Parathyroid adenoma (tissue), 2 donors: ENCODE results near the gene MBTD1.
"Not testable (repeated sequence)": the region's sequence is repeated elsewhere in the genome, so short reads cannot be mapped to it uniquely, and the experiment has no call there.

Experiments
- H2AFZ ChIP-seq: fragments of 300-600 bp; sonication (generic); one replicate; pipeline ENCODE4 v1.7.0; 2017; ENCODE audit warnings: antibody characterized with exemption, mild to moderate bottlenecking
- H3K27ac ChIP-seq: fragments of 300-600 bp; sonication (generic); one replicate; pipeline ENCODE4 v1.7.0; 2017
- H3K27me3 ChIP-seq: fragments of 300-600 bp; sonication (generic); one replicate; pipeline ENCODE4 v1.7.0; 2017; ENCODE audit warnings: low read length; ENCODE audit not compliant: control insufficient read depth, insufficient read depth
- H3K36me3 ChIP-seq: fragments of 300-600 bp; sonication (generic); one replicate; pipeline ENCODE4 v1.7.0; 2017; ENCODE audit warnings: low read length; ENCODE audit not compliant: control insufficient read depth, insufficient read depth
- H3K4me1 ChIP-seq: fragments of 300-600 bp; sonication (generic); one replicate; pipeline ENCODE4 v1.7.0; 2017; ENCODE audit warnings: control low read depth
- H3K4me2 ChIP-seq: fragments of 300-600 bp; sonication (generic); one replicate; pipeline ENCODE4 v1.7.0; 2017; ENCODE audit warnings: low read length
- H3K4me3 ChIP-seq: fragments of 300-600 bp; sonication (generic); one replicate; pipeline ENCODE4 v1.7.0; 2017; ENCODE audit warnings: low read depth, low read length
- H3K79me2 ChIP-seq: fragments of 300-600 bp; sonication (generic); one replicate; pipeline ENCODE4 v1.7.0; 2017; ENCODE audit warnings: control low read depth
- H3K9ac ChIP-seq: fragments of 300-600 bp; sonication (generic); one replicate; pipeline ENCODE4 v1.7.0; 2017; ENCODE audit warnings: mild to moderate bottlenecking
- H3K9me3 ChIP-seq: fragments of 300-600 bp; sonication (generic); one replicate; pipeline ENCODE4 v1.7.0; 2017; ENCODE audit warnings: low read length; ENCODE audit not compliant: control insufficient read depth
- TF ChIP-seq, protein P1 (sequence below): fragments of 300-600 bp; sonication (generic); IDR thresholded peaks from one replicate; pipeline ENCODE4 v1.7.0; 2017; ENCODE audit warnings: antibody characterized with exemption, mild to moderate bottlenecking
- donor health status: primary hyperparathyroidism.

The MBTD1 gene

GRCh38 chr17:51259564-51260236, at the start of gene MBTD1:
Gene MBTD1 (minus strand): TSS chr17:51260049. CDS start chr17:51225161, 34,888 bp downstream.
- H3K4me1 ChIP-seq = peaks cover 12% of the 10 kb centered on the region
- H2AFZ ChIP-seq = peak within 1 kb of the TSS; percentile 91
- peak within 1 kb of the TSS; percentile 77 for H3K4me3 ChIP-seq
- peaks cover 19% of the 10 kb centered on the region for H3K79me2 ChIP-seq
- H3K36me3 ChIP-seq = no peaks in the 10 kb centered on the region
- no peaks in the 10 kb centered on the region for H3K27me3 ChIP-seq
- H3K27ac ChIP-seq = peak within 1 kb of the TSS; percentile 95
- H3K9me3 ChIP-seq = no peaks in the 10 kb centered on the region
- peak within 1 kb of the TSS; percentile 88 for H3K9ac ChIP-seq
- peak within 1 kb of the TSS; percentile 97 for H3K4me2 ChIP-seq
- TF ChIP-seq, protein P1, sequence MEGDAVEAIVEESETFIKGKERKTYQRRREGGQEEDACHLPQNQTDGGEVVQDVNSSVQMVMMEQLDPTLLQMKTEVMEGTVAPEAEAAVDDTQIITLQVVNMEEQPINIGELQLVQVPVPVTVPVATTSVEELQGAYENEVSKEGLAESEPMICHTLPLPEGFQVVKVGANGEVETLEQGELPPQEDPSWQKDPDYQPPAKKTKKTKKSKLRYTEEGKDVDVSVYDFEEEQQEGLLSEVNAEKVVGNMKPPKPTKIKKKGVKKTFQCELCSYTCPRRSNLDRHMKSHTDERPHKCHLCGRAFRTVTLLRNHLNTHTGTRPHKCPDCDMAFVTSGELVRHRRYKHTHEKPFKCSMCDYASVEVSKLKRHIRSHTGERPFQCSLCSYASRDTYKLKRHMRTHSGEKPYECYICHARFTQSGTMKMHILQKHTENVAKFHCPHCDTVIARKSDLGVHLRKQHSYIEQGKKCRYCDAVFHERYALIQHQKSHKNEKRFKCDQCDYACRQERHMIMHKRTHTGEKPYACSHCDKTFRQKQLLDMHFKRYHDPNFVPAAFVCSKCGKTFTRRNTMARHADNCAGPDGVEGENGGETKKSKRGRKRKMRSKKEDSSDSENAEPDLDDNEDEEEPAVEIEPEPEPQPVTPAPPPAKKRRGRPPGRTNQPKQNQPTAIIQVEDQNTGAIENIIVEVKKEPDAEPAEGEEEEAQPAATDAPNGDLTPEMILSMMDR = no peak

- Histone ChIP-seq H3K9me3 (no peaks in the 10 kb centered on the region), H2AFZ (no peak overlapping the region)
- TF ChIP-seq, protein P1 = no peak
Observed at GRCh38 chr17:51305182-51305581, 45.3 kb upstream of the MBTD1 start.

DNA sequence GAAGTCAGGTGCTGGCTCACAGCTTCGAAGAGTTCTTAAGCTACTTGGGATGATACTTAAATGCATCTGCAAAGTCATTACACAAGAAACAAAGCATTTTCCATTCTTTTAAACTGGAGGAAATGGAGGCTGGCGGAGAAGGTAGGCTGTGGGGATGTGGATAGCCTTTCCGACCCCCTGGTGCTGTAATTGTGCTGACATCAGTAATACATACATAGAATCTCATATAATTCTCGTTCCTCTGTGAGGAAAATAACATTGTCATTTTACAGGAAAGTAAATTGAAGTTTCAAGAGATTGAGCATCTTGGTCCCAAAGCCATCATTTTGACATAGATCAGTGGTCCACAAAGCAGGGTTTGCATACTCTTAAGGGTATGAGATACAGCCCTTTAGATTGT, 40.0 kb upstream of the MBTD1 start:
- Histone ChIP-seq H3K27ac (no peak overlapping the region), H3K9ac (no peak overlapping the region), H3K36me3 (no peaks in the 10 kb centered on the region), H2AFZ (no peak overlapping the region), H3K9me3 (no peaks in the 10 kb centered on the region), H3K27me3 (no peaks in the 10 kb centered on the region), H3K79me2 (no peaks in the 10 kb centered on the region), H3K4me1 (no peaks in the 10 kb centered on the region), H3K4me3 (no peak overlapping the region), H3K4me2 (no peak overlapping the region)
- TF ChIP-seq, protein P1 = no peak

More at GRCh38 chr17:51305182-51305581, 45.3 kb upstream of the MBTD1 start:
- H3K27ac ChIP-seq = no peak overlapping the region
- H3K4me3 ChIP-seq = no peak overlapping the region
- H3K4me1 ChIP-seq = no peaks in the 10 kb centered on the region
- no peaks in the 10 kb centered on the region for H3K79me2 ChIP-seq
- H3K9ac ChIP-seq = no peak overlapping the region
- H3K36me3 ChIP-seq = no peaks in the 10 kb centered on the region
- no peak overlapping the region for H3K4me2 ChIP-seq
- no peaks in the 10 kb centered on the region for H3K27me3 ChIP-seq

DNA sequence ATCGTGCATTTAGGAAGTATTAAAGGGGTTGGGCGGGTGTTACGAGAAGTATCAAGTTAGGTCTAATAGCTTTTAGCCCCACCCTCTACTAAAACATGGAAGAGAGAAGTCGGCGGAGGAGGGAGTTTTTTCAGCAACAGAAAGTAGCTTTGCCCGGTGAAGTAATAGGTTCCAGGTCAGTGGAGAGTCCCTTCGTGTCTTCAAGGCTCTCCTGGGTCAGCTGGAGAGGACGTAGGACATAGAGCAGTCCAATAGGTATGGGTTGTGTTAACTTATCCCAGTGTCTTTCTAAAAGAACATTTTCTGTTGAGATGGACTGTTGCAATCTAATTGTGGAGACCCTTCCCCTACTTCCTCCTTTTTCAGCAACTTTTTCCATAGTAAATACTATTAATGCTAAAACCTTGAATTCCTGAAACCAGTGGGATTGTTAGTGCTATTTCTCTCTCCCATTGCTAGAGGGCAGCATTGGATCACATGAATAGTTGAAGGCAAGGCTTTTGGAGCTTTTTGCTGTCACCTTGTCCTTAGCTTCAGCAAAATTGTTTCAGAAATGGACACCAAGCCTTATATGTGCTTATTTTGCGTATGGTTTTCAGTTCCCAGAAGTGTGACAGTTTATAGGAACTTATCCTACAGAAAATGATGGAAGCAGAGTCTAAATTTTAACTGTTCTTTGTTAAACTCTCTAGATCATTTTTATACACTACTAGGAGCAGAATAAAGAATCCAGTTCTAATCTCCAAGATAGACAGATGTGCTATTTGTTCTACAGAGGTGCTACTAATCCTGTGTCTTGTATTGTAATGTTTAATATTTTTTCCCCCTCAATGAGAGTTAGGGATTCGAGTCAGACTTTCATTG, 38.9 kb upstream of the MBTD1 start:
- Histone ChIP-seq H3K36me3 (no peaks in the 10 kb centered on the region), H3K79me2 (no peaks in the 10 kb centered on the region), H3K4me2 (no peak overlapping the region), H3K4me1 (no peaks in the 10 kb centered on the region), H2AFZ (no peak overlapping the region), H3K9me3 (no peaks in the 10 kb centered on the region), H3K9ac (no peak overlapping the region), H3K4me3 (no peak overlapping the region), H3K27me3 (no peaks in the 10 kb centered on the region), H3K27ac (no peak overlapping the region)
- TF ChIP-seq, protein P1 = peak; percentile 65

DNA sequence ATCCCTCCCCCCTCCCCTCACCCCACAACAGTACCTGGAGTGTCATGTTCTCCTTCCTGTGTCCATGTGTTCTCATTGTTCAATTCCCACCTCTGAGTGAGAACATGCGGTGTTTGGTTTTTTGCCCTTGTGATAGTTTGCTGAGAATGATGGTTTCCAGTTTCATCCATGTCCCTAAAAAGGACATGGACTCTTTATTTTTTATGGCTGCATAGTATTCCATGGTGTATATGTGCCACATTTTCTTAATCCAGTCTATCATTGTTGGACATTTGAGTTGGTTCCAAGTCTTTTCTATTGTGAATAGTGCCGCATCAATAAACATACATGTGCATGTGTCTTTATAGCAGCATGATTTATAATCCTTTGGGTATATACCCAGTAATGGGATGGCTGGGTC, 34.5 kb upstream of the MBTD1 start:
- H3K36me3 ChIP-seq = not testable (repeated sequence)

More for the DNA sequence above, 34.5 kb upstream of the MBTD1 start:
- not testable (repeated sequence) for H3K27ac ChIP-seq, H3K4me1 ChIP-seq, H3K9me3 ChIP-seq, H3K4me3 ChIP-seq, H3K27me3 ChIP-seq, H3K4me2 ChIP-seq, H3K9ac ChIP-seq, H2AFZ ChIP-seq, H3K79me2 ChIP-seq
